Choroid plexus epithelial cell (primary cell): ENCODE measurements around the gene MBTPS2.
A peak's percentile ranks its signal among the peaks of the same experiment; 100 is the strongest.

Source experiments
- DNase-seq: peaks from one replicate; pipeline ENCODE4 v3.0.0-alpha.2; 2010; ENCODE audit warnings: low read depth
- H3K4me3 ChIP-seq: 2 replicates; pipeline ENCODE4 v1.5.1; 2011; ENCODE audit warnings: low read depth, mild to moderate bottlenecking, control low read depth, low read length, moderate library complexity
- CTCF ChIP-seq: conservative IDR thresholded peaks from 2 replicates; pipeline ENCODE4 v1.5.1; 2011; ENCODE audit warnings: low read depth, mild to moderate bottlenecking, control low read depth, inconsistent platforms, low read length, moderate library complexity

MBTPS2 gene

DNA sequence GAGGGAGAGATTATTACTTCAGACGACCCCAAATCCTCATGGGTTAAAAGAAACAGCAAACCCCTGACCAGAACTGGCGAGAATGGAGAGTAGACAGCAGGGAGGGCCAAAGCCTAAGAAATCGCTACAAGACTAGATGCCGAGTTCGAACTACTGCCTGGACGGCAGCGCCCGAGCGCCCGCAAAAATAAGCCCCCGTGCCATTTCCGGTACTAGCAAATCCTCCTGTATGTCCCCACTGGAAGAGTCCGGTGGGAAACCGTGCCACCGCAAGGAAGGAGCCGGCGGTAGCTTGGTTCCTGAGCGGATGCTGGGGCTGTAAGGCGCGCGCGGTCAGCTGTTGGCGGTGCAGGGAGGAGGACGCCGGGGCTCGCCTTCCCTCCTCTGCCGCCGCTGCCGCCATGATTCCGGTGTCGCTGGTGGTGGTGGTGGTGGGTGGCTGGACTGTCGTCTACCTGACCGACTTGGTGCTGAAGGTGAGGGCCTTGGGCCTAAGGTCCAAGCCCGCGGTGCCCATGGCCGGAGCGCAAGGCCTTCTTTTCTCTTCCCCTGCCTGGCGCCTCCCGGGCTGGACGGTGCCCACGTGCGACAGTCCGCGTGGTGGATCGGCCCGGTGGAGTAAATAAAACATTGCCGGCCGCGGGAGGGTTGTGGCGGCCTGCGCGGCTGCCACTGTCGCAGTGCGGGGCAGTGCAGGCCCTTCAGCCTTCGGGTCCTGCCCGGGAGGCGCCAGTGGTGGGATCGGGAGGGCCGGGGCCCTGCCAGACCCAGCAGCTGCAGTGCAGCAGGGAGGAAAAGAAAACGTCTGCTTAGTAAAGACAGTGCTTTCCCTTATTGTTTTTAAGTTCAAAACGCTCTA lies at the start of gene MBTPS2:
Gene MBTPS2 (plus strand): TSS at position 284 of the 859 bp plus-strand sequence. CDS start 118 bp downstream, at position 402.
- DNase-seq = peak; percentile 94
- TF ChIP-seq CTCF = peak; percentile 31
- peak within 1 kb of the TSS; percentile 79 for H3K4me3 ChIP-seq

DNA sequence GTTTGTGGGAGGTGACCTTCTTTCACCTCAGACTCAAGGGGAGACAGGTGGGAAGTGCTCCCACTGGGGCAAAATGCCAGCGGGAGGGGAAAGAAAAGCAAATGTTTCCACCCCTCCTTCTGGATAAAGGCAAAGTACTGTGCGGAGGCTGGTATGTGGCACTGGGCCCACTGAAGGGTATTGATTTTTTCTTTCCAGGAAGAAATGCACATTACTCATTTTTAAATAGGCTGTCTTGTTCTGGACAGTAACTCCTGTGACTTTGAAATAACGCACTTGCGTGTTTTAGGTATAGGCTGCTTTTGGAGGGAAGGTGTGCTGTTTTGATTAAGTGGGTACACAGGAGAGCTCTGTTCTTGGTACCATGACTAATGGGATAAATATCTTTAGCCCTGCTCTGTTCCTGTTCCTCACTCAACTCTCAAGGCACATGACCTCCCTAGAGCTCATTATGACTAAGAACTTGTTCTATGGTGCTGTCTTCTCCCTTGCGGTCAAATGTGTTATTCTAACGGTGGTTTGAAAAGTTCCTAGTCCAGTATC lies 40.7 kb upstream of the MBTPS2 start:
- no peak for TF ChIP-seq CTCF
- H3K4me3 ChIP-seq = no peak overlapping the region
- peak; percentile 87 for DNase-seq

- DNase-seq = no peak
- H3K4me3 ChIP-seq = no peak overlapping the region
- TF ChIP-seq CTCF = no peak
Measured at GRCh38 chrX:21799767-21800166, 39.6 kb upstream of the MBTPS2 start.

DNA sequence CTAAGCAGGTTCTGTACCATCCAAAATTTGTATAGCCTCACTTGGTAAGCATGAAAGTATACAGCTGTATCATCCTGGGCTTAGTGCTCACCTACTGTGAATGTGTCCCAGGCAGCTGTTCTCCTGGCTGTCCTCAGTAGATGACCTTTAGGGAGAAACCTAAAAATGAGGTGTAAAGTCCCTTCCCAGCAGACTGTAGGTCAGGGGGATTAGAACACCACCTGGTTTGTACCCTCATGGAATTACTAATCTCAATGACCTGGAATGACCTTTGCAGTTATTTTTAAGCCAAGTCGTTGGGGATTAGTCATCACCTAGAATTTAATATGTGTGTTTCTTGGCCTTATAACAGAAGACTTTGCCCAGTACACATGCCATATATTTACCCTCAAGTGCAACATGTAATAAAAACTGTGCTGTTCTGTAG lies 39.1 kb upstream of the MBTPS2 start:
- H3K4me3 ChIP-seq = no peak overlapping the region
- peak; percentile 22 for DNase-seq
- TF ChIP-seq CTCF = no peak

GRCh38 chrX:21802054-21802670 lies 37.3 kb upstream of the MBTPS2 start:
- no peak for DNase-seq
- no peak for TF ChIP-seq CTCF
- no peak overlapping the region for H3K4me3 ChIP-seq

GRCh38 chrX:21802839-21803238 lies 36.6 kb upstream of the MBTPS2 start:
- no peak for DNase-seq
- H3K4me3 ChIP-seq = no peak overlapping the region
- TF ChIP-seq CTCF = no peak

DNA sequence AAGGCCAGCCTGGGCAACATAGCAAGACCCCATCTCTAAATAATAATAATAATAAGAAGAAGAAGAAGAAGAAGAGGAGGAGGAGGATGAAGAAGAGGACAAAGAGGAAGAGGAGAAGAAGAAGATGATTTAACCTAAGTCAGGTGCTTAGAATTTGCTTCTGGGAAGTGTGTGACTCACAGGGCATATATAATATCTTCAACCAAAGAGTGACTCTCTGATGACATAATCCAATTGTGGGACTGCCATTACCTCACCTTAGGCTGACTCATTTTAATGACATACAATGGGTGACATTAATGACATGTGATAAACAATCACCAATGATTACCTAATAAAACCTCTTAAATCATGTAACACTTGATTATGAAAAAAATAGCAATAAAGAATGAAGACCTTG lies 32.7 kb upstream of the MBTPS2 start:
- TF ChIP-seq CTCF = no peak
- H3K4me3 ChIP-seq = no peak overlapping the region
- DNase-seq = no peak
